LNCAP (cell line): ENCODE data around the gene C16orf74.

ENCODE experiments used
- TF ChIP-seq, protein P1 (sequence below): fragments of 450-650 bp; IDR thresholded peaks from 2 replicates; pipeline ENCODE4 v1.5.1; 2017; ENCODE audit warnings: mild to moderate bottlenecking

C16orf74 gene

DNA sequence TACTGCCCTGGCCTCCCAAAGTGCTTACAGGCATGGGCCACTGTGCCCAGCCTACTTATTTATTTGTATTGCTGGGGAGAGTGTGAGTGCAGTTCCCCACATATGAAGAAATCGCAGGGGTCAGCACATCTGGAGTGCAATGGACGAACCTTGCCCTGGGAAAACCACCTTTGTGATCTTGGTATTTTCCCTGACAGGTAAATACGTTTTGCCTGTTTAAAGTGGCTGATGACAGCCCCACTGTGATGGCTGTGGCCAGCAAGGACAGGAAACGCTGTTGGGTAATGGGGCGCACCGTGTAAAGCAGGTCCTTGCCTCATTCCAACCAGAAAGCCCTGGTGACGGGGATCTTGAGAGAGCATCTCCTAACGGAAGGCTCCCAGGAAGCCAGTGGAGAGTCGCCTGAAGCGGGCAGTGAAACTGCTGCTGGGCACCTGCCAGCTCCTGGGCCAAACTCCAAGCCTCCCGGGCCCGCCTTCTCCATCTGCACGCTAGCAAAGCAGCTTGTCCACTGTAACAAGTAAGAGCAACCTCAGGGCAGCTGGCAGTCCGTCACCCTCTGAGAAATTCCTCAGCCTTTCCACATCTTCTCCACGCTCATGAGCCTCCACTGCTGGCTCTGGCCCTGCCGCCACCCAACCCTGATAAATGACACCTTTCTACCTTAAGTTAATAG, 30.9 kb upstream of the C16orf74 start:
- TF ChIP-seq, protein P1, sequence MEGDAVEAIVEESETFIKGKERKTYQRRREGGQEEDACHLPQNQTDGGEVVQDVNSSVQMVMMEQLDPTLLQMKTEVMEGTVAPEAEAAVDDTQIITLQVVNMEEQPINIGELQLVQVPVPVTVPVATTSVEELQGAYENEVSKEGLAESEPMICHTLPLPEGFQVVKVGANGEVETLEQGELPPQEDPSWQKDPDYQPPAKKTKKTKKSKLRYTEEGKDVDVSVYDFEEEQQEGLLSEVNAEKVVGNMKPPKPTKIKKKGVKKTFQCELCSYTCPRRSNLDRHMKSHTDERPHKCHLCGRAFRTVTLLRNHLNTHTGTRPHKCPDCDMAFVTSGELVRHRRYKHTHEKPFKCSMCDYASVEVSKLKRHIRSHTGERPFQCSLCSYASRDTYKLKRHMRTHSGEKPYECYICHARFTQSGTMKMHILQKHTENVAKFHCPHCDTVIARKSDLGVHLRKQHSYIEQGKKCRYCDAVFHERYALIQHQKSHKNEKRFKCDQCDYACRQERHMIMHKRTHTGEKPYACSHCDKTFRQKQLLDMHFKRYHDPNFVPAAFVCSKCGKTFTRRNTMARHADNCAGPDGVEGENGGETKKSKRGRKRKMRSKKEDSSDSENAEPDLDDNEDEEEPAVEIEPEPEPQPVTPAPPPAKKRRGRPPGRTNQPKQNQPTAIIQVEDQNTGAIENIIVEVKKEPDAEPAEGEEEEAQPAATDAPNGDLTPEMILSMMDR = no peak

DNA sequence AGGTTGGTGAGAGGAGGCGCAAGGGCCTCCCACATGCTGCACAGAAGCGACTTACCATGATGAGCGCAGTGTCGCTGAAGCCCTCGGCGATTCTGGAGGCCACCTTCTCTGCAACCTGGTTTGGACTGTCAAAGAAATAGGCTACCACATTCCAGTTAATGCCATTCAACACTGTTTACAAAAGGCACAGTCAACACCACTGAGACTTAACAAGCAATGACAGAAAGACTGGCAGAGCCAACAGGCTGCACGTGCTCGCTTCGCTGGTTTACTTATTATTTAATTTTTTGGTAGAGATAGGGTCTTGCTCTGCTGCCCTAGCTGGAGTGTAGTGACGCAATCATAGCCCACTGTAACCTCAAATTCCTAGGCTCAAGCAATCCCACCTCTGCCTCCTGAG, 30.3 kb upstream of the C16orf74 start:
- TF ChIP-seq, protein P1 = no peak

DNA sequence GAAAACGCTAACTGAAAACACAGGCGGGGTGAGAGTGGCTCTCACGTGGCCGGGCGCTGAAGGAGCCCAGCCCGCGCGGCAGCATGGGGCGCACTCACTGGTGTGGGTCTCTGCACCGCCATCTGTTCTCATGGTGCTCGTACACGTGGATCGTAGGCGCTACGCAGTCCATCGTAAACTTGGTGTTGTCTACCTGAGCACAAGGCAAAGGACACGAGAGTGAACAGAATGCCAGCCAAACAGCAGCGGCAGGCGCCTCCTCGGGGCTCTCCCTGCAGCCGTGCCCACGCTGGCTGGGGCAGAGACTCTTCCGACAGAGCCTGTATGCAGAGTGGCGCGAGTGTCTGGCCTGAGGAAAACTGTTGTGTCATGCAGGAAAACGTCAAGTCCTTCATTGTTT, 29.4 kb upstream of the C16orf74 start:
- TF ChIP-seq, protein P1 = no peak

DNA sequence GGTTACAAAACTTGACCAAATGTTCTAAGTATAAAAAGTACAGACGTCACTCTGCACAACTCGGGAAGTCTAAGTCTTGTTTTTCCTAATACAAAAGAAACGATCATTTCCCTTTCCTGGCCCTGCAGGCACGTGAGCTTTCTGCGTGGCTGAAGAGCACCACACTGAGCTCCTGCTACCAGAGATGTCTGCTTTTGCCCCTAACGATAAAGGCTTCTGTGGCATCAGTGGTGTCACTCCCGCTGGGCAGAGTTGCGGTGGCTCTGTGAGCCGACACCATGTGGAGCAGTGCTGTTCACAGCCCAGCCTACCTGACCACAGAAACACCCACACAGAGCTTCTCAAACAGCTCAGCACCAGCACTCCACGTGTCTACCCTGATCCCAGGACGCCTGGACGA, 28.0 kb upstream of the C16orf74 start:
- TF ChIP-seq, protein P1 = no peak

DNA sequence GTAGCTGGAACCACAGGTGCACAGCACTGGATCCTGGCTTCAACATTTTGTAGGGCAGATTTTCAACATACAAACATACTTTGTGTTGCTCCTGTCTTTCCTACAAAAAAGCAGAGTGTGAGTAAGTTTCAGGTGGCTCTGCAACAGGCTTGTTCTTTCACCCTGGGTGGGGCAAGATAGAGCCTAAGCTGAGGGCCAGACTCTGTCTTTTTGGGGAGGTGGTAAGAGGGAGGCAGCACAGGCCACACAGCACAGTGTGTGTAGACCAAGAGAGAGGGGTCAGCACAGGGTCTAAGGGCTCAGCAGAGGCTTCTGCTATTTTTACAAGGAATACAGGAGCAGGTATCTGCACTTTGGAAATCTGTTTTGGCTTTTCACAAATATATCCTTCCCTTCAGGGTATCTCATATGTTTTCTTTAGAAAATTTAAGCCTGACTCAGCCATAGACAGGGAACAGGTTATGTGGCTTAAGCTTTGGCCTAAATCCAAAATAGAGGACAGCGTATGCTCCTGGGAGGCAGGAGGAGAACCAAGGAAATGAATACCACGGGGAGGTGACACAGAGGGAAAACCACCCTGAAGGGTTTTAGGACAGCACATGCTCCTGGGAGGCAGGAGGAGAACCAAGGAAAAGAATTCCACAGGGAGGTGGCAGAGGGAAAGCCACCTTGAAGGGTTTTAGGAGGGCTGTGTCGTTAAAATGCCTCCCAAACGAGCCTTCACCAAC, 26.9 kb upstream of the C16orf74 start:
- TF ChIP-seq, protein P1 = no peak

DNA sequence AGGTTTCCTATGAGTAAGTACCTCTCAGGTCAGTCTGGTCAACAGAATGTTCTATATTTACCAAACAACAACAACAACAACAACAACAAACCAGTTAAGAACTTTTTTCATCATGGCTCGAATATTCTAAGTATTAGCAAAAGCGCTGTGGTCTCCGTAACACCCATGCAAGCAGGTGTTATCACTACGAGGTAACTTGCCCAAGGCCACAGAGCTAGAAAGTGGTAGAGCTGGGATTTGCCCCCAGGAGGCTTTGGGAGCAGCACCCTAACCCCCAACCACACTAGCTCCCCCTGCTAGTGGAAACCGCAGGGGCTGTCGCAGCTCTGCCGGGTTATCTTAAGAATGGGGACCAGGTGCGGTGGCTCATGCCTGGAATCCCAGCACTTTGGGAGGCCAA, 23.9 kb upstream of the C16orf74 start:
- TF ChIP-seq, protein P1 = no peak

DNA sequence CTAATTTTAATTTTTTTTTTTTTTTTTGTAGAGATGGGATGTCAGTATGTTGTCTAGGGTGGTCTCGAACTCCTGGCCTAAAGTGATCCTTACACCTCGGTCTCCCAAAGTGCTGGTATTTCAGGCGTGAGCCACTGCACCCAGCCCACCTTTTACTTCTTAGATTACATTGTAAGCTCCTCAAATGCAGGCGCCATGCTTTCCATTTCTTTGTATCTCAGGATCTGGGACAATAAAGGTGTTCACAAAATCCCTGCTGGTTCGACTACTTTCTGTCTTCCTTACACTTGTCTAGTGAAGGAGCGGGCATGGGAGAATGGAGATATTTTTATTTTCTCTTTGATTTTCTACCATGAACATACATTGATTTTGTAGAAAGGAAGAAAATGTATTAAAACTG, 23.2 kb upstream of the C16orf74 start:
- TF ChIP-seq, protein P1 = no peak
